Activated CD8-positive, alpha-beta memory T cell treated with anti-CD3 and anti-CD28 coated beads, Interleukin-2, amount 50 U/mL, for 24 hours (primary cell): ENCODE results near the gene CD48.
"Not testable (repeated sequence)": the region's sequence is repeated elsewhere in the genome, so short reads cannot be mapped to it uniquely, and the experiment has no call there.

Experiments
- DNase-seq: peaks from one replicate; pipeline ENCODE4 v3.0.0-alpha.2; 2020; ENCODE audit errors: extremely low read depth

CD48 gene

GRCh38 chr1:160652924-160653619 lies 58.5 kb downstream of the CD48 start:
- no peak for DNase-seq

- DNase-seq, result not testable (repeated sequence)
These were observed 59.5 kb downstream of the CD48 start for GRCh38 chr1:160652065-160652641.

GRCh38 chr1:160651433-160652064 lies 60.1 kb downstream of the CD48 start:
- no peak for DNase-seq

GRCh38 chr1:160647329-160647720 lies 64.3 kb downstream of the CD48 start:
- no peak for DNase-seq

GRCh38 chr1:160646711-160647328 lies 64.8 kb downstream of the CD48 start, which contains the start of gene SLAMF1:
TSS of gene SLAMF1 (minus strand) at chr1:160647044. CDS start at chr1:160646945, 99 bp downstream.
- DNase-seq, result no peak

- DNase-seq, result no peak
These were observed 65.4 kb downstream of the CD48 start for GRCh38 chr1:160646180-160646579.

- no peak for DNase-seq
These were observed 66.1 kb downstream of the CD48 start for GRCh38 chr1:160645386-160646130.

- DNase-seq, result no peak
These were observed 67.2 kb downstream of the CD48 start for GRCh38 chr1:160644399-160644798.

- DNase-seq, result no peak
These were observed 68.5 kb downstream of the CD48 start for GRCh38 chr1:160643138-160643537.

GRCh38 chr1:160642281-160642644 lies 69.4 kb downstream of the CD48 start:
- DNase-seq, result no peak

GRCh38 chr1:160641323-160642280 lies 70.0 kb downstream of the CD48 start:
- DNase-seq, result no peak

- DNase-seq, result no peak
These were observed 71.1 kb downstream of the CD48 start for GRCh38 chr1:160640359-160641123.

- DNase-seq, result no peak
These were observed 72.0 kb downstream of the CD48 start for GRCh38 chr1:160639652-160640051.

- DNase-seq, result no peak
These were observed 72.7 kb downstream of the CD48 start for GRCh38 chr1:160638926-160639325.

GRCh38 chr1:160638540-160638857 lies 73.1 kb downstream of the CD48 start:
- DNase-seq, result no peak

- no peak for DNase-seq
These were observed 73.6 kb downstream of the CD48 start for GRCh38 chr1:160637821-160638539.

GRCh38 chr1:160637065-160637464 lies 74.6 kb downstream of the CD48 start:
- DNase-seq, result no peak

GRCh38 chr1:160636547-160636946 lies 75.1 kb downstream of the CD48 start:
- DNase-seq, result no peak

GRCh38 chr1:160636076-160636475 lies 75.5 kb downstream of the CD48 start:
- DNase-seq, result no peak
